Upper lobe of right lung (tissue), 1 donor: ENCODE measurements around the gene C18orf32. TPM values are rescaled to one million over a fixed set of nuclear protein-coding genes. Genes with fewer than 3 reads are reported as not detected.
A peak's percentile ranks its signal among the peaks of the same experiment; 100 is the strongest.

Source experiments
- ATAC-seq: fragments of 200-7000 bp; cut with Tn5 transposase; one replicate; pipeline ENCODE4 v1.9.1; 2020; ENCODE audit warnings: mild to moderate bottlenecking, moderate library complexity
- DNase-seq: peaks from one replicate; pipeline ENCODE4 v3.0.0-alpha.2; 2020
- H3K27ac ChIP-seq: fragments of 200-600 bp; one replicate; pipeline ENCODE4 v1.8.0; 2022
- H3K27me3 ChIP-seq: fragments of 200-600 bp; one replicate; pipeline ENCODE4 v1.8.0; 2022; ENCODE audit warnings: mild to moderate bottlenecking
- H3K36me3 ChIP-seq: fragments of 200-600 bp; one replicate; pipeline ENCODE4 v1.8.0; 2022
- H3K4me1 ChIP-seq: fragments of 200-600 bp; one replicate; pipeline ENCODE4 v1.8.0; 2022
- H3K4me3 ChIP-seq: fragments of 200-600 bp; one replicate; pipeline ENCODE4 v1.8.0; 2022; ENCODE audit warnings: mild to moderate bottlenecking
- H3K9me3 ChIP-seq: fragments of 200-600 bp; one replicate; pipeline ENCODE4 v1.8.0; 2022
- intact Hi-C: fragments of 100-400 bp; cut with DNase I; formaldehyde crosslinking; loops from one replicate; pipeline ENCODE4 v1.11.0; 2022
- long read RNA-seq: library from polyadenylated mRNA; unstranded; transcript quantifications from one replicate; pipeline ENCODE4 v2.0.0, GENCODE V29; 2021
- total RNA-seq: library from RNA; stranded (reverse); fragmentation: NEBNext Ultra II Directional; extraction: Animal tissue kit (Norgen Biotek cat#: 25700); gene quantifications from one replicate; pipeline ENCODE4 v1.2.1, GENCODE V29; 2021
- TF ChIP-seq, protein P1 (sequence below): fragments of 200-600 bp; IDR thresholded peaks from one replicate; pipeline ENCODE4 v1.8.0; 2022; ENCODE audit warnings: antibody characterized with exemption
- donor health status: DM: no; HTN: yes; CAD: no; lungs with severe emphysema.

The C18orf32 gene
- 53.2 TPM for total RNA-seq
- long read RNA-seq, full-length matches to known transcripts: 63 of 67 reads
- long read RNA-seq, partial matches to known transcripts: 1 of 67 reads
- long read RNA-seq, other reads (novel, unspliced or antisense): 3 of 67 reads

DNA sequence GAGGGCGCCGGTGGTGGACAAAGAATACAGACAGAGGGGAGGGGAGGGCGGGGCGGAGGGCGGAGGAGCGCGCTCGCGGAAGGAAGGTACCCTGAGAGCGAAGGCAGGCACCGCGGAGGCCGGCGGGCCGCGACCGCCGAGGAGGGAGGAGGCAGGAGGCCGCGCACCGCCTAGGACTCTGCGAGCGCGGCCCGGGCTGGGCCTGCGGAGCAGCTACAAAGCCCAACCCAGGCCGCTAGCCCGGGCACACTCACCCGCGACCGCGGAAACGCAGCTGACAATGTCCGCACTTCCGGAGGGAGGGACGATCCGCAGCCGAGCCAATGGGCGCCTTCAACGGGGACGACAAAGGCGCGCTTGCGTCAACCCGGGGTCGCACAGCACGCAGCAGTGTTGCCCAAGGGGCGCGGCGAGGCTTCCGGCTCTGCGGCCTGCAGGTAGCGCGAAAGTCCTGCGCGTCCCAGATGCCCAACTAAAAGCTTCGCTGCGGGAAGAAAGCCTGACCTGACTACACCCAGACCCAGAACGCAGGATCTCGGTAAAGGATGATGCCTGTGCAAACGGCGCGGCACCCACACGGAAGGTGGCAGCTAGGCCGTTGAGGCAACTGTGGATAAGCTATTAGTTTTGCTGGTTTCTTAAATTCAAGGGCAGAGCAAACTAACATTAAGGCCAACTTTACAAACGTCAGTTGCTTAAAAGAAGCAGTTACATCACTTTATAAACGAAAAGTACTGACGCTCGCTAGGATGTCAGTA, at the start of gene C18orf32:
Gene C18orf32 (minus strand): TSS at position 282 of the 758 bp plus-strand sequence. CDS start 3,486 bp downstream, outside the sequence.
- ATAC-seq: peak; percentile 99
- Histone ChIP-seq H3K9me3 (no peaks in the 10 kb centered on the region), H3K4me3 (peak within 1 kb of the TSS; percentile 85), H3K27me3 (no peaks in the 10 kb centered on the region), H3K36me3 (peaks cover 54% of the 10 kb centered on the region), H3K27ac (peak within 1 kb of the TSS; percentile 99), H3K4me1 (peaks cover 39% of the 10 kb centered on the region)
- peak; percentile 98 for DNase-seq
- TF ChIP-seq, protein P1, sequence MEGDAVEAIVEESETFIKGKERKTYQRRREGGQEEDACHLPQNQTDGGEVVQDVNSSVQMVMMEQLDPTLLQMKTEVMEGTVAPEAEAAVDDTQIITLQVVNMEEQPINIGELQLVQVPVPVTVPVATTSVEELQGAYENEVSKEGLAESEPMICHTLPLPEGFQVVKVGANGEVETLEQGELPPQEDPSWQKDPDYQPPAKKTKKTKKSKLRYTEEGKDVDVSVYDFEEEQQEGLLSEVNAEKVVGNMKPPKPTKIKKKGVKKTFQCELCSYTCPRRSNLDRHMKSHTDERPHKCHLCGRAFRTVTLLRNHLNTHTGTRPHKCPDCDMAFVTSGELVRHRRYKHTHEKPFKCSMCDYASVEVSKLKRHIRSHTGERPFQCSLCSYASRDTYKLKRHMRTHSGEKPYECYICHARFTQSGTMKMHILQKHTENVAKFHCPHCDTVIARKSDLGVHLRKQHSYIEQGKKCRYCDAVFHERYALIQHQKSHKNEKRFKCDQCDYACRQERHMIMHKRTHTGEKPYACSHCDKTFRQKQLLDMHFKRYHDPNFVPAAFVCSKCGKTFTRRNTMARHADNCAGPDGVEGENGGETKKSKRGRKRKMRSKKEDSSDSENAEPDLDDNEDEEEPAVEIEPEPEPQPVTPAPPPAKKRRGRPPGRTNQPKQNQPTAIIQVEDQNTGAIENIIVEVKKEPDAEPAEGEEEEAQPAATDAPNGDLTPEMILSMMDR: no peak
- intact Hi-C loops: no loop called here

GRCh38 chr18:49534846-49535601, 48.0 kb upstream of the C18orf32 start:
- H3K4me1 ChIP-seq: no peaks in the 10 kb centered on the region
- no peak overlapping the region for H3K4me3 ChIP-seq
- no peak overlapping the region for H3K27ac ChIP-seq
- ATAC-seq: no peak
- no peaks in the 10 kb centered on the region for H3K9me3 ChIP-seq
- DNase-seq: no peak
- intact Hi-C loops: no loop called here
- H3K36me3 ChIP-seq: no peaks in the 10 kb centered on the region
- TF ChIP-seq, protein P1: no peak
- no peaks in the 10 kb centered on the region for H3K27me3 ChIP-seq

DNA sequence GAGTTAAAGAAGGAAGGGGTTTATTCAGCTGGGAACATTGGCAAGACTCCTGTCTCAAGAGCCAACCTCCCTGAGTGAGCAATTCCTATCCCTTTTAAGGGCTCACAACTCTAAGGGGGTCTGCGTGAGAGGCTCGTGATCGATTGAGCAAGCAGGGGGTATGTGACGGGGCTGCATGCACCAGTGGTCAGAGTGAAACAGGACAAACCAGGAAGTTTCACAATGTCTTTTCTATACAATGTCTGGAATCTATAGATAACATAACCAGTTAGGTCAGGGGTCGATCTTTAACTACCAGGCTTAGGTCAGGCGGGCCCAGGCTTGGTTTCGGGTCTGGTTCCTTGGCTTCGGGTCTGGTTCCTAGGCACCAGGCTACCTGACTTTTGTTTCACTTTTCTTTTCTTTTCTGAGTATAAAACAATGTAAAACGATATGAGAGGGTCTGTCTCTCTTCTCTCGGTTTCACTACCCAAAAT, 44.7 kb upstream of the C18orf32 start:
- Histone ChIP-seq H3K4me1 (no peaks in the 10 kb centered on the region), H3K4me3 (no peak overlapping the region), H3K36me3 (no peaks in the 10 kb centered on the region), H3K27me3 (no peaks in the 10 kb centered on the region), H3K27ac (no peak overlapping the region), H3K9me3 (no peaks in the 10 kb centered on the region)
- no peak for ATAC-seq
- intact Hi-C loops: no loop called here
- TF ChIP-seq, protein P1: no peak
- no peak for DNase-seq

DNA sequence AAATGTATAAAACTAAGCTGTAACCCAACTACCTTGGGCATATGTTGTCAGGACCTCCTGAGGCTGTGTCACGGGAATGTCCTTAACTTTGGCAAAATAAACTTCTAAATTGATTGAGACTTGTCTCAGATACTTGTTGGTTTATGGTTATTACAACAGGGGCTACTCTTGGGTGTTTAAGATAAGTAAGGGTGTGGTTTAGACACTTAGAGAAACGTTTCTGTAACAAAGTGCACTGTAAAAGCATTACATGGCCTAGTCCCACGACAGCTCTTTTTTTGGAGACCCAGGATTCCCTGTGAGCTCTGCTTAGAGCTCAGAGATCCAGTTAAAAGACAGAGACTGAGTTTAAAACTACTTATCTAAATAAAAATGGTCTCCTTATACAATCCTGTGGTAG, 42.6 kb upstream of the C18orf32 start:
- H3K27me3 ChIP-seq: no peaks in the 10 kb centered on the region
- DNase-seq: no peak
- no peaks in the 10 kb centered on the region for H3K9me3 ChIP-seq
- no peak overlapping the region for H3K4me3 ChIP-seq
- H3K27ac ChIP-seq: no peak overlapping the region
- intact Hi-C loops: no loop called here
- H3K36me3 ChIP-seq: no peaks in the 10 kb centered on the region
- H3K4me1 ChIP-seq: no peaks in the 10 kb centered on the region
- TF ChIP-seq, protein P1: no peak
- no peak for ATAC-seq

GRCh38 chr18:49527631-49528327, 40.7 kb upstream of the C18orf32 start:
- DNase-seq (no peak), ATAC-seq (no peak)
- Histone ChIP-seq H3K27ac (no peak overlapping the region), H3K36me3 (no peaks in the 10 kb centered on the region), H3K4me3 (no peak overlapping the region), H3K4me1 (no peaks in the 10 kb centered on the region), H3K9me3 (no peaks in the 10 kb centered on the region), H3K27me3 (no peaks in the 10 kb centered on the region)
- TF ChIP-seq, protein P1: no peak
- intact Hi-C loops: no loop called here
